Forelimb muscle (tissue), 1 donor: ENCODE results near the gene TOR1AIP2. TPM values are rescaled to one million over a fixed set of nuclear protein-coding genes. Genes with fewer than 3 reads are reported as not detected.

Source experiments
- DNase-seq: peaks from one replicate; pipeline ENCODE4 v3.0.0-alpha.2; 2013; ENCODE audit warnings: low read depth
- polyA plus RNA-seq: library from polyadenylated mRNA; unstranded; fragments of 120-200 nt; gene quantifications from one replicate; pipeline ENCODE4 v1.2.1, GENCODE V29; 2013; ENCODE audit not compliant: insufficient read length

TOR1AIP2 gene
- polyA plus RNA-seq, 1 donor, result 29.9 TPM

DNA sequence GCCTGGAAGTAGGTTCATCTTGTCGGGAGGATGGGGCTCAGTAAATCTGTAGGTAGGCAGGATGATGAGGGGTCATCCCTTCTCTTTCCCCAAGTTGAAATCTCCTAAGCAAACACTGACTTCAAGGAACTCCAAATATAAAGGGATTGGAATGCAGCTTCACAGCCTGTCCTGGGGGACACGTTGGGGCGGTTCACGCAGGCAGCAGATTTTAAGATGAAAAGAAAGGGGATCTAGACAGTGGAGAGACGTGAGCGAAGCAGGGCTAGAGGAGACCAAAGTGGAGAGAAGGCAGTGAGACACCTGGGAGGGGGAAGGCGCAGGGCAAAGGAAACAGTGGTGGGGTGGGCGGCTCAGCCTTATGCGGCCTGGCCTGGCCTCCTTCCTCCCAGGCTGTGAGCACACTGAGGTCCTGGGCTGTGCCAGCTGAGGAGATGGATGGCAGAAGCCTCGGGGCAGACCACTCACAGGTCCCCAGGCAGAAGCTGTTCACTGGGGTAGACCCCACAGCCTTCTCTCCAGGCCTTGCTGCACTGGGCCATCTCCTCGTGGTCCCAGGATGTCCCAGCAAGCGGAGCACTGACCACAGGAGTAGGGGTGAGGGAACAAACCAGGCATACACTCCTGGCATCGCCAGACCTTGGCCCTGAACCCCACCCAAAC, 51.7 kb downstream of the TOR1AIP2 start:
- DNase-seq, result no peak

DNA sequence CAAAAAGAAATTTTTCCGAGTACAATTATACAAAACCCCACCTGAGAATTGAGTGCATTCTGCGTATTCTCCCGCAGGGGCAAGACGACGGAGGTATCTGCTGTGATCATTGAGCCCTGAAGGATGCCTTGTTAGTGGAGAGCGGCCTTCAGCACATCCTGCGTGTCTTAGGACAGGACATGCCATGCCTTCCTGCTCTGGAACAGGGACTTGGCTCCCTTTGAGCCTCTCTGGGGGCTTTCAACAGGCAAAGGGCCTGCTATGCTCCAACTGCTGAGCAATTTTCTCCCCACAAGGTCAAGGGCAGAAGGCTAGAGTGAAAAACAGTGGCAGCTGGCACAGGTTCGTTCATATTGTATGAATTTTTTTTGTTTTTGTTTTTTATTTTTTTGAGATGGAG, 52.4 kb downstream of the TOR1AIP2 start:
- no peak for DNase-seq

DNA sequence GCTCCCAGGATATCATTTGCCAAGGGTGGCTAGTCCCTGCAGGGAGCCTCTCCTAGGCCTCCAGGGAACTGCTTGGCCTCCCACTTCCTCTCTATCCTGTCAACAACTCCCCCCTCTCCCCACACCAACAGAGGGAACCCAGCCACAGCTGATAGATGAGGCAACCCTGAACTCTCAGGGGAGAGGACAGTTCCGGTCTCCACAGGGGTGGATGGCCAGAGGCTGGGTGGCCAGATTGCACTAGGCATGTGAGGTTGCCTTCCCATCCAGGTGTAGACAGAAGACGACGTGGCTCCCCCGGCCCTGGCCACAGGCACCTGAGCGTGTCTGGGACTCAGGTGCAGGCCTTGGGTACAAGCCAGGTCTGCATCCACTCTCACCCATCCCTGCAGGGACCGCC, 53.3 kb downstream of the TOR1AIP2 start:
- no peak for DNase-seq

DNA sequence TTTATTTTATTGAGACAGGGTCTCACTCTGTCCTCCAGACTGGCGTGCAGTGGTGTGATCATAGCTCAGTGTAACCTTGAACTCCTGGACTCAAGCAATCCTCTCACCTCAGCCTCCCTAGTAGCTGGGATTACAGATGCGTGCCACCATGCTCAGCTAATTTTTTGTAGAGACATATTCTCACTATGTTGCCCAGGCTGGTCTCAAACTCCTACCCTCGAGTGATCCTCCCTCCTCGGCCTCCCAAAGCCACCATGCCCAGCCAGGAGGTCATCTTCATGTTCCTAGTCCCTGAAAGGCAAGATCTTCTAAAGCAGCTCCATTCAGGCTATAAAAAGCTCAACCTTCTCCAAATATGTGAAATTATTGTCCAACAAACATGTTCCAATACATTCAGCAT, 53.9 kb downstream of the TOR1AIP2 start:
- no peak for DNase-seq

DNA sequence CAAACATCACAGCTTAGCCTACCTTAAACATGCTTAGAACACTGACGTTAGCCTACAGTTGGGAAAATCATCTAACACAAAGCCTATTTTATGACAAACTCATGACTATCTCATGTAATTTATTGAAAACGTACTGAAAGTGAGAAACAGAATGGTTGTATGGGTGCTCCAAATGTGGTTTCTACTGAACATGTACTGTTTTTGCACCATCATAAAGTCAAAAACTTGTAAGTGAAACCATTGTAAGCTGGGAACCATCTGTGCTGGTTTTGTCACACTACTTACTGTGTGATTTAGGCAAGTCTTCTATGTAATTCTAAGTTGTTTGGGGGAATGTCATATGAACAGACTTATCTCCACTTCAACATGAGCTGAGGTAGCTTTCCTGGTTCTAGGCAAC, 55.5 kb downstream of the TOR1AIP2 start:
- DNase-seq, result no peak

DNA sequence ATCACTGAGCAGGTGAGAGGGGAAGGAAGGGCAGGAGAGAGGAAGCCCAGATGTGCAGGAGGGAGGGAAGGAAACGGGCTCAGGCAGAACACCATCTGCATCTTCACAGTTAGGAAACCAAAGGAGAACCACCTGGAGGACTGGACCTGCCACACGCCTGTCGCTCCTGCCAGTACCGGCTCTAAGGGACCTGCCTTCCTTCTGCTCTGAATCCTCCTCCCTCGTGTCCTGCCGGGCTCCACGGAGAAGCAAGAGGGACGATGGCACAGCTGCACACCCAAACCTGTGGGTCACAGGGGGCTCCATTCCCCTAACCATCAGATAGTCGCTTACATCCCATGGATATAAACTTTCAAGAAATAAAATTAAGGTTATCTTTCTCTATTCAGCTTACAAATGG, 56.1 kb downstream of the TOR1AIP2 start:
- DNase-seq, result no peak

DNA sequence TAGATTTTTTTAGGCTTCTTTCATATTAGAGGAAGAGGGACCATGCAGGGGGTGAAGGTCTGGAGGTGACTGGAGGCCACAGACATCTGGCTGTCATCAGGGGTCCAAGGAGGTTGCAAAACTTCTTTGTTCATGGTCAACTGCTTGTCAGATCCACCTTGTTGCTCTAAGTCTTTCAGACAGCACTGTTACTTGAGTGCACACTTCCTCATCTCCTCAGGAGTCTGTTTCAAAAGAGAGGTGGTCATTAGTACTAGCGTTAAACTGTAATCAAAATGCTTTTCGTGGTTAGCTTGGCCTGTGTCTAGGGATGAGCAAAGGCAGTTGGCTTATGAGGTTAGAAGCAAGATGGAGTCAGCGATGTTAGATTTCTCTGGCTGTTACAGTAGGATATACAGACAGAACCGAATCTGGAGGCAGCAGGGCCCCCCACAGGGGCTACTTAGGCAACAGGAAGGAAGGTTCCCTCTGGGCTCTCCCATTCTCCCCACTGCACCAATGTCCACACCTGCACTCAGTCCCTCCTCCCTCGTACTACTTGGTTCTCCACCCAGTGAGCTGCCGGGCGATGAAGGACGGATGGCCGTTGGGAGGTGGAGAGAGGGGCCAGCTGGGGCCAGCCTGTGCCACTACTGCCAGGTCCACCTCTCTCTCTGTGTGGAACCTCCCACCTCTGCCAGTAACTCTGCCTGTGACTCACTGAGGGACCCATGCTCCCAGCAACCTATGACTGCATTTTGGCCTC, 57.2 kb downstream of the TOR1AIP2 start:
- no peak for DNase-seq

DNA sequence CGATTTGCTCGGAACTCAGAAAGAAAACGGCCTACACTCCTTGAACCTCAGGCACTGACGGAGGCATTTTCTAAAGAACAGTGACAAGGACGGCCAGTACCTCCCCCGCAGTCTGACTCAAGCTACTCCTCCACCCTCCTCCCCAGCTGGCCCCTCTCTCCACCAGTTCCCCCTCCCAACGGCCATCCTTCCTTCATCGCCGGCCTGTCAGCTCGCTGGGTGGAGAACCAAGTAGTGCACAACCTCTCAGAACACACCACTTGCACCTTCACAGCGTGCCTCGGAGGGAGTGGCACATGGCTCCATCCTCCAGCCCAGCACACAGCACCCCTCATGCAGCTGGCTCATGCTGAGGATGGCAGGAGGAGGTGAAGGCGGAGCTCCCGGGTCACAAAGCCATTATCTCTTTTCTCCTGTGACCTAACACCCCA, 58.8 kb downstream of the TOR1AIP2 start:
- no peak for DNase-seq

DNA sequence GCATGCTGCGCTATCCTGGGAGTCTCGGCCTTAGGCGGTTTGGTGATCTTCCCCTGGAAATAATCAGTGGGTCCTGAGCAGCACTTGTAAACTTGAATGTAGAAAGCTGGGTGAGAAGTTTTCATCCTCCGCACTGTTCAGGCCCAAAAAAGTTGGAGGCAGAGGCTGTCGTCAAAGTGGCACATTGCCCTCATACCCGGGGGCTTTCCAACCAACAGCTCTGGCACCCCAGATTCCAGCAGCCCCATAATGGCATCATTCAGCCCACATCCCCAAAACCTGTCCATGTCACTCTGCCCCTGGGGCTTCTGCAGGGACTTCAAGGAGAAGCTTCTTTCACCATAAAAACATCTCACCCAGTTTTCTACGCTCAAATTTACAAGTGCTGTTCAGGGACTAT, 59.3 kb downstream of the TOR1AIP2 start:
- DNase-seq, result no peak

DNA sequence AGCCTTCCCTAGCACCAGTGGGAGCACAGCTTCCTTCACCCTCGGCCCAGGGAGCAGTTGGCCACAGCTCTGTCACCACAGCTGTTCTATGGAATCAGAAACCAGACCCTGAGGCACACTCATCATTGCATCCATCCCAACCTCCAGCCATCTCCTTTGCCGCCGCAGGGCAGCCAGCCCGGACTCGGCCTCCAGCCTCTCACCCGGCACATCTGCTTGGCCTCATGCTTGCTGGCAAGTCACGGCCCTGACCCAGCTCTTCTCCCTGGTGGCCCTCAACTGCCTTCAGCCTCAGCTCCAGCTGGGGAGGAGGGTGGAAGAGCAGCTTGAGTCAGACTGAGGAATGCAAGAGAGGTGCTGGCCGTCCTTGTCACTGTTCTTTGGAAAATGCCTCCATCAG, 59.8 kb downstream of the TOR1AIP2 start:
- DNase-seq, result no peak

DNA sequence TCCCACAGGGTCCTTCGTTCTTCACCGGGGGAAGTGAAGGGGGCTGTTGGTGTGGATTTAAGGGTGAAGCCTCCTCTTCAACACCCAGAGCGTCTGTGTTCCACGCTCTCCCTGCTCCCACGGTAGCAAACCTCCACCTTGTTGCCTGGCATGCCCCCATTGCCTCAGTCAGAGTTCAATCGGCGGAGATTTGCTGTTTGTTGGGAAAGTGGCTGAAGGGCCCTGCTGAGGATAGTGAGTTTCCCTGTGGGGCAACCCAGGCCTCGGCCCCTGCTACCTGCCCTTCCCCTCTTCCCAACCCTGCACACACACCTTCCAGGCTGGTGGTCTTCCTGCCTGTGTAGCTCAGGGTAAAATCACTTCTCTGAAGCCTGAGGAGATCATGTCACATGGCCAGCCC, 60.5 kb downstream of the TOR1AIP2 start:
- DNase-seq, result no peak

DNA sequence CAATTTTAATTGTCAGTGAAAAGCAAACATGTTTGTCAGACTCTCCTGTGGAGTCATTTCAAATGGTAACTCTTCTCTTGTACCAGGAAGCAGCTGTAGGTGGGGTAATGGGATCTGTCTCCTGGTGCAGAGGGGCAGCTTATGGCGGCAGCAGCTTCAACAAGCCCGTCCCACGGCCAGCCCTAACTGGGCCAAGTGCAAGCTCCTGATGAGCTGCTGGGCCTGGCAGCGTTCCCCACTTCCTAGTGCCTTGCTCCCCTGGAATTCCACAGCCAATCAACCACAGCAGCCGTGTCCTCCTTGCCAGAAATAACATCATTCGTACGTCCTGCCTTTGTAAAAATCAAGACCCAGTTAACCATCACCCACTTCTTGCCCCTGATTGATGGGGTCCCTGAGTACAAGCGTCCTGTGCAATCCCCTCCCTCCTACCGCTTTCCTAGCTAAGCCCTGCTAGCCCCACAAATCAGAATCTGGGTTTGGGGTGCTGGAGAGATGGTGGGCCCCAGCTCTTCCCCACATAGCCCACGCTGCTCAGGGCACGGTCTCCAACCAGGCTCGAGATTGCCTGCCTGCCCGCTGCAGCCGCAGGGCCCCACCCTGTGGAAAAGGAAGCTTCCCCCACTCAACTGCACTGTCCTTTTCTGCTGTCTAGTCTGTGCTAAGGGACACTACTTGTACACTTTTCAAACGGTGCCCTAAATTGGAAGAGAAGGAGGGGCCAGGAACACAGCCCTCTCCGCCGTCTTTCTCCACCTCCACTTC, 61.2 kb downstream of the TOR1AIP2 start:
- no peak for DNase-seq

DNA sequence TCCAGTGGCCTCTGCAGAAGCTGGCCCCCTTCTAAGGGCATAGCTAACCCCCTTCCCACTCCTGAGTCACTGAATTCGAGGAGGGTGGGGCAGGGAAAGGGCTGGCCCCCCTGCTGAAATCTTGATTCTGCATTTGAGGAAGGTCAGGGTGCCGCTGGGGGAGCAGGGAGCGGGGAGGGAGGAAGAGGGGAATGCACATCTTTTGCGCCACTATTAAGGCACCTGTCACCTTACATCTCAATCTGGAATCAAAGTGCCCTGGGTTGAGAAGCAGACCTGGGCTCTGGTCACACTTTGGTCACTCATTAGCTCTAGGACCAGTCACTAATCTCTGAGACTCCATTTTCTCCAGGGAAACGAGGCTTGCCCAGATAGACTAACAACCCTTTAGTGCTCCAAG, 62.0 kb downstream of the TOR1AIP2 start:
- DNase-seq, result no peak

DNA sequence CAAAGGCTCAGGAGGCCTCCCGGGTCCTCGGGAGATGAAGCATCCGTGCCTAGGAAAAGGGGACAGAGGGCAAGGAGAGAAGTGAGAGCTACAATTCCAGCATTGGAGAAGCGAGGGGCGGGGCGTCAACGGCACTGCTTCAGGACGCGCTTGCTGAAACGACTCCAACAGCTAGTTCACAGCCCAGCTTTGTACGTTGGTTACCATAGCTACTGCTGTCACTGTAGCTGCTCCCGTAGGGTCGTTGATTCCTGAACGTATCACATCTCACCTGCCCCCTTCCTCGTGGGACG, 63.1 kb downstream of the TOR1AIP2 start:
- DNase-seq, result no peak

DNA sequence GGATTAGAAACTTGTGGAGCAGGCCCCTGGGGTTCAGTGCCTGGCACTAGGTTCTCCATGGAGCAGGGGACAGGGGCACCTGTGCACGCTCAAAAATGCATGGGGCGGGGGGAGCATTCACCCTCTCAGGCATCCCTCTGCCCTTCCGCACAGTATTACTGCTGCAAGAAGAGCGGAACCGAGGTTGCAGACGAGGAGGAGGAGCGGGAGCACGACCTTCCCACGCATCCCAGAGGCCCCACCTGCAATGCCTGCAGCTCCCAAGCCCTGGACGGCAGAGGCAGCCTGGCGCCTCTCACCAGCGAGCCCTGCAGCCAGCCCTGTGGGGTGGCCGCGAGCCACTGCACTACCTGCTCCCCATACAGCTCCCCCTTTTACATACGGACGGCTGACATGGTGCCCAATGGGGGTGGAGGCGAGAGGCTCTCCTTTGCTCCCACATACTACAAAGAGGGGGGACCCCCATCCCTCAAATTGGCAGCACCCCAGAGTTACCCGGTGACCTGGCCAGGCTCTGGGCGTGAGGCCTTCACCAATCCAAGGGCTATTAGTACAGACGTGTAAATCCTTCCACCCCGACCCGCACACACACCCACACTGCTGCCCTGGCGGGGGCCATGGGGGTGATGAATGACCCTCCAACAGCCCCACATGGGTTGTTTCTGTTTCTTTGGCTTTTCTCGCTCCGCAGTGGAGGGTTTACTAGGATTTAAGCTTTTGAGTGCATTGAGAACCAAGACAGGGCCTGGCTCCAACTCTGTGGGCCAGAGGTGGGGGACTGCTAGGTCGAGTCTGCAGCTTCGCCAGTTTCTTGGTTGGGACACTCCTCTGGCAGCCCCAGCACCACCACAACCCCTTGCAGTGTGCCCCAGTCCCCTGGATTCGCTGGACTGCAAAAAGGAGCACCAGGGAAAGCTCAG, 63.7 kb downstream of the TOR1AIP2 start:
- DNase-seq, result no peak

DNA sequence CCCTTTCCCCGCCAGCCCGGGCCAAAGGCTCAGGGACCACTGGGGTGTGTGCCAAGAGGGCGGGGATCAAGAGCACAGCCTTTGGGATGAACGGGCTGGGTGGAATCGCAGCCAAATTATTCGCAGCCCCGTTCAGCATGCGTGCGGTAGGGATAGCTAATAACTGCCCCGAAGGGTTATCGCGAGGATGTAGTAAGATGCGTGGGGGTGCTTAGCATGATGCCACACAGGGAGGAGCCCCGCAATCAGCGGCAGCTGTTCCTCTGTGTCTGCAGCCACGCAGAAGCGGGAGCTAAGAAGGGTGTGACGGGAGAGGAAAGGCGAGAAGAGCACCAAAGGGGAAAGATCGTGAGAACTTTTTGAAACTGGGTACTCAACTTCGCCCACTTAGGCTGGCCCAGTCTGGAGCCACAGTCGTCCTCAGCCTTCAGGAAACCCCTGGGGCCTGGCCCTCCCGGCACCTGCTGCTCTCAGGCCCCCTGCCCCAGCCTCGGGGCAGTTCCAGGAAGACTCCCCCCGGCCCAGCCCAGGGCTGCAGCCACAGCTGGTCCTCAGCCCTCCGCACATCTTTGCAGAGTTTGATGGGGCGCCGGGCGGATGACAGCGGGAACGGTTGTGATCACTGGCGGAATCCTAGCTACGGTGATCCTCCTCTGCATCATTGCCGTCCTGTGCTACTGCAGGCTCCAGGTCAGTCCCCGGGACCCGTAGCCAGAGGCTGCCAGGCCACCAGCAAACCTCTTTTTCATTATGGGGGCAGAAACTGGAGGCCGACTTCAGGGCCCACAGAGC, 64.9 kb downstream of the TOR1AIP2 start:
- no peak for DNase-seq

DNA sequence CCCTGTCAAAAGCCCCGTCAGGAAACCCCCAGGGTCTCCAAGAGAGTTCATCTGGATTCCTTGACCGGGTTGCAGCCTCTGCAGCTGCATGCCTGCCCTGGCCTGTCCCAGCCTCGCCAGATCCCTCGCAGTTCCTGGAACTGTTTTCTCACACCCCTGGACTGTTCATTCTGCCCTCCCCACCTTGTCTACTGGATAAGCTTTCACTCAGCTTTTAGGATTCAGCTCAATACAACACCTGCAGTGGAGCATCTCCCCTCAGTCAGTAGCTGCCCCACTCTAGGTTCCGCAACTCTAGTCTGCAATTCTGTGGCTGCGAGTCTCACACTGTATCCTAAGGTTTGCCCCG, 67.3 kb downstream of the TOR1AIP2 start:
- no peak for DNase-seq

DNA sequence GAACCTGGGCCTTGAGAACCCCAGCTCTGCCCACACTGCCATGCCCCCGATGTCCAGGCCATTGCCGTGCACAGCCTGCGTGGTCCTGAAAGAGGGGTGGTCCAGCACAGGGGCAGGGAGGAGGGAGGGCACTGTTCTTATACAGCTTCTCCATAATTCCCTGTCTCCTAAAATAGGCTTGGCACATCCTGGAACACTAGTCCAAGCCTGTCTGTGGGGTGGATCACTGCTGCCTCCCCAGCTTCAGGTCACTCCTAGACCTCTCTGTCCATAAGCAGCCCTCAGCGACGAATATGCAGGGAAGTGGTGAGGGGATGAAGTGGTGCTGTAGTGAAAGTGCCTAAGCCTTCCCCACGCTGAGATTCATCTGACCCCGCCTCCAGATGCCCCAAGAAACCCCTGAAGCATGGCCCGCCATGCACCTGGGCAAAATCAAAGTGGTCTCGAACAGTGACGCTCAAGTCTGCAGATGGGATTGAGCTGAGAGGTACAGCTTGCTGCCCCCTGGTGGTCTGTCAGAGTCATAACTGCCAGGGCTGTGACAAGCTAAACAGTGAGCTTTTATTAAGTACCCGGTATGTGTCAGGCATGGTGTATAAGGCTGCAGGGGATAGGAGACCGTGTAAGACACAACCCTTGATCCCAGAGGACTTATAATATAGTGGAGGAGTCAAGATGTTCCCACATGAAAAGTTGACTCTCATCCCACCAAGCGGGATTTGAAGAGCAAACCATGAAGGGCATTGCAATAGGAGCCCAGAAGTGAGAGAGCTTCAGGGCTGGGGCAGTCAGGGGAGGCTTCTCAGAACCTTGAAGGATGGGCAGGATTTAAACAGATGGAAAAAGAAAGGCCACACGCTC, 67.9 kb downstream of the TOR1AIP2 start:
- peak; percentile 49 for DNase-seq

DNA sequence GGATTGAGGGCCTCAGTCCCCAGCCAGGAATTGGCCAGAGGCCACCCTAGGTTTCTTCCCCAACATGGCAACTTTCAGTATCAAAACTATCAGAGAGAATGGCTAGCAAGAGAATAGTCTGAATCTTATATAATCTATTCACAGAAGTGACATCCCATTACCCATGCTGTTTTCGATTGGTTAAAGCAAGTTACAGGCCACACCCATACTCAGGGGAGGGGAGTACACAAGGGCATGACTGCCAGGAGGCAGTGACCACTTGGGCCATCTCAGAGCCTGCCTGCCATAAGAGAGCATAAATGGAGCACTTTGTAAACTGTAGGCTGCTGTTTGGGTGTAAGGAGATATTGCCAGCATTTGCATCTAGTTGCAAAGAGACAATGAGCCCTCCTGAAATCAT, 69.1 kb downstream of the TOR1AIP2 start:
- DNase-seq, result no peak
